ENCODE results near the gene AK5. TPM values are rescaled to one million over a fixed set of nuclear protein-coding genes. Genes with fewer than 3 reads are reported as not detected.

AK5 gene
- total RNA-seq, 6 experiments from 2014 or later: 51.9 to 77.6 (median 70.8) TPM

DNA sequence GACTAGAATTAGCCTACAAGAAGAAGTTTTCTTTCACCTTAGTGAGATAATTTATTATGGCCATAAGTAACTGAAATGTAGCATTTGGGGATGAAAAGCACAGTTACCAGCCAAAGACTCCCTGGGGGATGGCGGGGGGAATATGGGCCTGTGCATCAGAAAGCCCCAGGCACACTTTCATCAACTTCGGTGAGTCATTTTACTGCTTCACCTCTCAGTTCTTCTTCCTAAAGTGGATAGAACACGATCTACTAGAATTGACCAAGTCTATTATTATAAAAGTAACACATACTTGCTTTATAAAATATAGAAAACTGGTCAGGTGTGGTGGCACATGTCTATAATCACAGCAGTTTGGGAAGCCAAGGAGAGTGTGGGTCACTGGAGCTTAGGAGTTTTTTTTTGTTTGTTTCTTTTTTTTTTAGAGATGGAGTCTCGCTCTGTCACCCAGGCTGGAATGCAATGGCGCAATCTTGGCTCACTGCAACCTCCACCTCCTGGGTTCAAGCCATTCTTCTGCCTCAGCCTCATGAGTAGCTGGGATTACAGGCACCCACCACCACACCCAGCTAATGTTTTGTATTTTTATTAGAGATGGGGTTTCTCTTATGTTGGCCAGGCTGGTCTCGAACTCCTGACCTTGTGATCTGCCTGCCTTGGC, 258.8 kb downstream of the AK5 start:
- Mint-ChIP-seq H3K27ac (peak overlapping the region; percentile 98), H3K27me3 (ENCODE audit: insufficient read depth) (no peaks in the 10 kb centered on the region; the same call in 1 of the 2 replicates), H3K4me1 (ENCODE audit: low read depth) (peaks cover 96% of the 10 kb centered on the region), H3K36me3 (ENCODE audit: low read depth) (peaks cover 14% of the 10 kb centered on the region; the same call in 1 of the 2 replicates), H3K4me3 (peak overlapping the region; percentile 77), H3K9me3 (no peaks in the 10 kb centered on the region)
- peak; percentile 83 for DNase-seq
- TF ChIP-seq, protein P1, sequence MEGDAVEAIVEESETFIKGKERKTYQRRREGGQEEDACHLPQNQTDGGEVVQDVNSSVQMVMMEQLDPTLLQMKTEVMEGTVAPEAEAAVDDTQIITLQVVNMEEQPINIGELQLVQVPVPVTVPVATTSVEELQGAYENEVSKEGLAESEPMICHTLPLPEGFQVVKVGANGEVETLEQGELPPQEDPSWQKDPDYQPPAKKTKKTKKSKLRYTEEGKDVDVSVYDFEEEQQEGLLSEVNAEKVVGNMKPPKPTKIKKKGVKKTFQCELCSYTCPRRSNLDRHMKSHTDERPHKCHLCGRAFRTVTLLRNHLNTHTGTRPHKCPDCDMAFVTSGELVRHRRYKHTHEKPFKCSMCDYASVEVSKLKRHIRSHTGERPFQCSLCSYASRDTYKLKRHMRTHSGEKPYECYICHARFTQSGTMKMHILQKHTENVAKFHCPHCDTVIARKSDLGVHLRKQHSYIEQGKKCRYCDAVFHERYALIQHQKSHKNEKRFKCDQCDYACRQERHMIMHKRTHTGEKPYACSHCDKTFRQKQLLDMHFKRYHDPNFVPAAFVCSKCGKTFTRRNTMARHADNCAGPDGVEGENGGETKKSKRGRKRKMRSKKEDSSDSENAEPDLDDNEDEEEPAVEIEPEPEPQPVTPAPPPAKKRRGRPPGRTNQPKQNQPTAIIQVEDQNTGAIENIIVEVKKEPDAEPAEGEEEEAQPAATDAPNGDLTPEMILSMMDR (IDR thresholded peaks at IDR 0.05): no peak

DNA sequence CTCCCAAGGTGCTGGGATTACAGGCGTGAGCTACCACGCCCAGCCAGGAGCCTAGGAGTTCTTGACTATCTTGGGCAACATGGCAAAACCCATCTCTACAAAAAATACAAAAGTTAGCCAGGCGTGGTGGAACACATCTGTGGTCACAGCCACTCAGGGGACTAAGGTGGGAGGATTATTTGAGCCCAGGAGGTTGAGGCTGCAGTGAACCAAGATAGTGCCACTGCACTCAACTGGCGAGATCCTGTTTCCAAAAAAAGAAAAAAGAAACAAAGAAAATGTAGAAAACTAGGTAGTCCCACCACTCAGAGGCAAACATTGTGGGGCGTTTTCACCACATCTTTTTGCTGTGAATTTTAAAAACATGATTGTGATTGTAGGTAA, 259.3 kb downstream of the AK5 start:
- H3K36me3 Mint-ChIP-seq (ENCODE audit: low read depth): peaks cover 14% of the 10 kb centered on the region; the same call in 1 of the 2 replicates
- TF ChIP-seq, protein P1 (IDR thresholded peaks at IDR 0.05): no peak
- peak overlapping the region; percentile 98 for H3K27ac Mint-ChIP-seq
- H3K4me3 Mint-ChIP-seq: no peak overlapping the region; the same call in 1 of the 2 replicates
- H3K4me1 Mint-ChIP-seq (ENCODE audit: low read depth): peaks cover 96% of the 10 kb centered on the region
- no peaks in the 10 kb centered on the region for H3K9me3 Mint-ChIP-seq
- DNase-seq: no peak
- H3K27me3 Mint-ChIP-seq (ENCODE audit: insufficient read depth): no peaks in the 10 kb centered on the region; the same call in 1 of the 2 replicates

DNA sequence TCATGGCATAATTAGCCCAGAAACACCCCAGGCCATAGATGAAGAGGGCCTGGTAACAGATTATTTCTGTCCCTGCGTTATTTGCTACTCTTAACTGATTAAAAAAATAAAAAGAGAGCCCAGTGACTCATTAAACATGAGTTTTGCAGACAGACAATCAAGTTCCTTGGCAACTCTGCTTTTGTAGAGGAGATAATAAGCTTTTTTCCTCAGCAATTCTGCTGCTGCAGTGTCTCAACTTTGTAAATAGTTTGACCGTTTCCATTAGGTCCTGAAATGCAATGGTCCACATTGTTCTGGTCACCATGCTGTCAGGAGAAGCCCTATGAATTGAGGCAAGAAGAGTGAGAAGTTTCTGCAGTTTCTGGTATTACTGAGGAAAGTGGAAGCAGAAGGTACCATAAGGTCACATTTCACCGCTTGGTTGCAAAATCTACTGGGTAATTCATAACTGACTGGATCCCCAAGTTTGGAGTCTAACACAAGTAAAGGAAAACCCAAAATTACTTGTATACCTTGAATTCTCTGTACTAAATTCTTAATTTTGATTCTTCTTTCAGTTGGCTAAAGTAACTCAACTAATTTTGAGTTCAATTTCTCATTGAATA, 261.1 kb downstream of the AK5 start:
- Mint-ChIP-seq H3K27me3 (ENCODE audit: insufficient read depth) (no peaks in the 10 kb centered on the region; the same call in 1 of the 2 replicates), H3K9me3 (no peaks in the 10 kb centered on the region), H3K4me1 (ENCODE audit: low read depth) (peaks cover 87% of the 10 kb centered on the region), H3K4me3 (no peak overlapping the region), H3K36me3 (ENCODE audit: low read depth) (peaks cover 13% of the 10 kb centered on the region), H3K27ac (peak overlapping the region; percentile 98)
- TF ChIP-seq, protein P1 (IDR thresholded peaks at IDR 0.05): no peak
- peak; percentile 43 for DNase-seq

DNA sequence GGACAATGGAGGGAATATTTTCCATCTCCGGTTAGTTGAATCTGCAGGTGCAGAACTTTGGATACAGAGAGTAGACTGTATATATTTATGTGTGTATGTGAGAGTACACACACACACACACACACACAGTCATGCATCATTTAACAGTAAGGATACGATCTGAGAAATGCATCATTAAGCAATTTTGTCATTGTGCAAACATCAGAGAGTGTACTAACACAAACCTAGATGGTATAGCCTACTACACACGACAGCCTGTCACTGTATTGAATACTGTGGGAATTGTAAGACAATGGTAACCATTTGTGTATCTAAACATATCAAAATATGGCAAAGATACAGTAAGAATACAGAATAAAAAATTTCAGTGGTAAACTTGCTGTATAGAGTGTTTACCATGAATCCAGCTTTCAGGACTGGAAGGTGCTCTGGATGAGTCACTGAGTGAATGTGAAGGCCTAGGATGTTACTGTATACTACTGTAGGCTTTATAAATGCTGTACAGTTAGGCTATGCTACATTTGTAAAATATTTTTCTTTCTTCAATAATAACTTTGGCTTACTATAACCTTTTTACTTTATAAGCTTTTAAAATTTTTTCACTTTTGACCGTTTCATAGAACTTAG, 262.1 kb downstream of the AK5 start:
- H3K36me3 Mint-ChIP-seq (ENCODE audit: low read depth): peaks cover 13% of the 10 kb centered on the region
- H3K4me3 Mint-ChIP-seq: no peak overlapping the region
- H3K4me1 Mint-ChIP-seq (ENCODE audit: low read depth): peaks cover 78% of the 10 kb centered on the region
- TF ChIP-seq, protein P1 (IDR thresholded peaks at IDR 0.05): no peak
- H3K27ac Mint-ChIP-seq: peak overlapping the region; percentile 98
- peak; percentile 22 for DNase-seq
- no peaks in the 10 kb centered on the region; the same call in 1 of the 2 replicates for H3K27me3 Mint-ChIP-seq (ENCODE audit: insufficient read depth)
- H3K9me3 Mint-ChIP-seq: no peaks in the 10 kb centered on the region

DNA sequence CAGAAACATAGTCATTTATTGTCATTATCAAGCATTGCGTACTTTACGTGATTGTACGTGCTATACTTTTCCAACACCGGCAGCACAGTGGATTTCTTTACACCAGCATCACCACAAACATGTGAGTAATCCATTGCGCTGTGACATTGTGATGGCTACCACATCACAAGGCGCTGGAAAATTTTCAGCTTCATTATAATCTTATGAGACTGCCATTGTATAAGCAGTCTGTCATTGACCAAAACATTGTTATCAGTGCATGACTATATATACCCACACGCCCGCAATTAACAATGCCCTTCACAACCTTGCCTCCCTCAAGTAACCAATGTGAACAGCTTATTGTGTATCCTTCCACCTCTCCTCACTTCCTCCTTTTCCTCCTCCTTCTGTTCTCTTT, 263.0 kb downstream of the AK5 start:
- Mint-ChIP-seq H3K36me3 (ENCODE audit: low read depth) (peaks cover 13% of the 10 kb centered on the region), H3K27ac (peak overlapping the region; percentile 77), H3K4me3 (no peak overlapping the region), H3K27me3 (ENCODE audit: insufficient read depth) (no peaks in the 10 kb centered on the region; the same call in 1 of the 2 replicates), H3K4me1 (ENCODE audit: low read depth) (peaks cover 69% of the 10 kb centered on the region), H3K9me3 (no peaks in the 10 kb centered on the region)
- TF ChIP-seq, protein P1 (IDR thresholded peaks at IDR 0.05): no peak
- DNase-seq: no peak

All from HFFc6 (cell line).